H1 (cell line): ENCODE data around the gene SNX2. TPM values are rescaled to one million over a fixed set of nuclear protein-coding genes. Genes with fewer than 3 reads are reported as not detected.

ENCODE experiments used
- GABPA ChIP-seq: IDR thresholded peaks from 2 replicates; pipeline ENCODE4 v1.6.1; 2011; ENCODE audit warnings: mild to moderate bottlenecking, low read length, moderate library complexity, borderline replicate concordance; ENCODE audit not compliant: insufficient read depth
- JUN ChIP-seq: IDR thresholded peaks from 2 replicates; pipeline ENCODE4 v1.6.1; 2011; ENCODE audit warnings: low read depth, mild to moderate bottlenecking, improper control_type of control experiment, low read length
- NANOG ChIP-seq: IDR thresholded peaks from 2 replicates; pipeline ENCODE4 v1.6.1; 2011; ENCODE audit warnings: low read length, low read depth, mild to moderate bottlenecking, inconsistent platforms; ENCODE audit not compliant: insufficient read depth, poor library complexity, severe bottlenecking
- NRF1 ChIP-seq: IDR thresholded peaks from 2 replicates; pipeline ENCODE4 v1.6.1; 2011; ENCODE audit warnings: mild to moderate bottlenecking, low read depth, low read length, improper control_type of control experiment
- SIX5 ChIP-seq: IDR thresholded peaks from 2 replicates; pipeline ENCODE4 v1.6.1; 2011; ENCODE audit warnings: mild to moderate bottlenecking, low read depth, low read length
- TCF12 ChIP-seq: IDR thresholded peaks from 2 replicates; pipeline ENCODE4 v1.6.1; 2011; ENCODE audit warnings: low read depth, mild to moderate bottlenecking, low read length
- polyA plus RNA-seq, 7 experiments: library from polyadenylated mRNA; depleted of rRNA in 3 of 7; stranded (reverse) in 5 of 7; unstranded in 2 of 7; fragments of >200 nt in 5 of 7; fragments of 200-250 nt in 2 of 7; gene quantifications; 1 replicate in 5 of 7; 2 replicates in 1 of 7; 4 replicates in 1 of 7; pipeline versions ENCODE4 v1.2.1 to v1.2.3, GENCODE V29; 2011 to 2013; ENCODE audit warnings: missing spikeins in 2 of 7, mixed read lengths in 2 of 7
- total RNA-seq: library from RNA; stranded (reverse); fragmentation: NEBNext Ultra II Directional; extraction: Animal tissue kit (Norgen Biotek cat#: 25700); gene quantifications from 2 replicates; pipeline ENCODE4 v1.2.1, GENCODE V29; 2021
- TF ChIP-seq, protein P1 (sequence below): IDR thresholded peaks from 2 replicates; pipeline ENCODE4 v1.6.1; 2012; ENCODE audit warnings: inconsistent platforms

Gene SNX2
- total and polyA plus RNA-seq, 2 of the 8 experiments (the other 6 are each of a cell fraction or from before 2014, with no cell fraction given), result 51.0 to 61.2 TPM

DNA sequence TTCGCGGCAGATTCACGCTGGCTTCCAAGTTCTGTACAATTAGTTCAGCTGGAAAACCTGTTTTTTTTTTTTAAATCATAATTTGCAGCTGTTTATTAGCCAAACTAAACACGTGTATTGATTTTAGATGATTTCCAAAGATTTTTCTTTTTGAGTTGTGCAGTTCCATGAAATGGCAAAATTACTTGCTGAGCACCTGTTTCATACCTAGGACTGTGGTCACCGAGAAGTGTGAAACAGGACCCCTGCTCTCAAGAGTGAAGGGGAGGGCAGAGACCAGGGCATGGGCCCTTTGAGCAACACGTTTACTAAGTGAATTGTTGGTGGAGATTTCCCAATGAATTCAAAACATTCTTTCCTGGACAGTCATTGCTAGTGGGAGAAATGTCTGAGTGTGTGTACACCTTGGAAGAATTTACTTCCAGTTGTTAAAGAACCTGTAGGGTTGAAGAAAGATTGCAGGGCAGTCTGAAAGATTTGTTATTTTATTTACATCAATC, 71.2 kb downstream of the SNX2 start (continued):
- no peak for TF ChIP-seq GABPA
- no peak for TF ChIP-seq JUN
- TF ChIP-seq, protein P1, sequence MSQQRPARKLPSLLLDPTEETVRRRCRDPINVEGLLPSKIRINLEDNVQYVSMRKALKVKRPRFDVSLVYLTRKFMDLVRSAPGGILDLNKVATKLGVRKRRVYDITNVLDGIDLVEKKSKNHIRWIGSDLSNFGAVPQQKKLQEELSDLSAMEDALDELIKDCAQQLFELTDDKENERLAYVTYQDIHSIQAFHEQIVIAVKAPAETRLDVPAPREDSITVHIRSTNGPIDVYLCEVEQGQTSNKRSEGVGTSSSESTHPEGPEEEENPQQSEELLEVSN, result no peak
- TF ChIP-seq SIX5, result no peak
- TF ChIP-seq TCF12, result no peak
- TF ChIP-seq NANOG, result no peak
- TF ChIP-seq NRF1, result no peak
